ENCODE data around the gene COX17. TPM values are rescaled to one million over a fixed set of nuclear protein-coding genes. Genes with fewer than 3 reads are reported as not detected.

Gene COX17
- total and polyA plus RNA-seq, 2 experiments from 2014 or later: 28.3 to 87.2 TPM

GRCh38 chr3:119664850-119665379, 12.3 kb downstream of the COX17 start:
- no peaks in the 10 kb centered on the region for H3K9me3 ChIP-seq (ENCODE audit: low read depth)
- H3K4me1 ChIP-seq (ENCODE audit: insufficient read depth): peaks cover 37% of the 10 kb centered on the region
- H3K4me2 ChIP-seq: no peak overlapping the region
- no peaks in the 10 kb centered on the region for H3K9me2 ChIP-seq (replicated peaks; ENCODE audit: insufficient read depth)
- 71% methylated on average over 4 of the region's 4 CpGs for WGBS (ENCODE audit: low lambda C conversion rate, missing lambda C conversion rate)
- H3K79me2 ChIP-seq: no peaks in the 10 kb centered on the region
- no peaks in the 10 kb centered on the region for H4K20me1 ChIP-seq (ENCODE audit: insufficient read depth, poor library complexity, severe bottlenecking)
- no peak for TF ChIP-seq EZH2phosphoT487 (IDR thresholded peaks at IDR 0.05; ENCODE audit: low read depth, severe bottlenecking, unreplicated experiment)
- no peak for TF ChIP-seq CTCF (IDR thresholded peaks at IDR 0.05; ENCODE audit: poor library complexity)
- no peak for TF ChIP-seq EZH2 (IDR thresholded peaks at IDR 0.05; ENCODE audit: borderline replicate concordance)
- H2AFZ ChIP-seq: no peak overlapping the region
- peak; percentile 60 for DNase-seq (ENCODE audit: low spot score)
- H3K27ac ChIP-seq: peak overlapping the region; percentile 88
- H3K27me3 ChIP-seq: no peaks in the 10 kb centered on the region
- H3K36me3 ChIP-seq (replicated peaks; ENCODE audit: insufficient read depth, low read depth): no peaks in the 10 kb centered on the region
- no peak overlapping the region for H3K4me3 ChIP-seq

- Histone ChIP-seq H4K20me1 (ENCODE audit: insufficient read depth, poor library complexity, severe bottlenecking) (no peaks in the 10 kb centered on the region), H3K9me3 (ENCODE audit: low read depth) (no peaks in the 10 kb centered on the region), H3K4me1 (ENCODE audit: insufficient read depth) (peaks cover 37% of the 10 kb centered on the region), H3K4me3 (no peak overlapping the region), H3K36me3 (replicated peaks; ENCODE audit: insufficient read depth, low read depth) (no peaks in the 10 kb centered on the region), H3K27ac (peak overlapping the region; percentile 88), H2AFZ (no peak overlapping the region), H3K79me2 (no peaks in the 10 kb centered on the region), H3K4me2 (no peak overlapping the region), H3K9me2 (replicated peaks; ENCODE audit: insufficient read depth) (no peaks in the 10 kb centered on the region), H3K27me3 (no peaks in the 10 kb centered on the region)
- WGBS (ENCODE audit: low lambda C conversion rate, missing lambda C conversion rate): 72% methylated on average over 4 of the region's 4 CpGs
- TF ChIP-seq EZH2phosphoT487 (IDR thresholded peaks at IDR 0.05; ENCODE audit: low read depth, severe bottlenecking, unreplicated experiment): no peak
- TF ChIP-seq CTCF (IDR thresholded peaks at IDR 0.05; ENCODE audit: poor library complexity): no peak
- TF ChIP-seq EZH2 (IDR thresholded peaks at IDR 0.05; ENCODE audit: borderline replicate concordance): no peak
- DNase-seq (ENCODE audit: low spot score): no peak
Measured at GRCh38 chr3:119664370-119664769, 12.8 kb downstream of the COX17 start.

- no peaks in the 10 kb centered on the region for H4K20me1 ChIP-seq (ENCODE audit: insufficient read depth, poor library complexity, severe bottlenecking)
- no peak for DNase-seq (ENCODE audit: low spot score)
- no peaks in the 10 kb centered on the region for H3K9me3 ChIP-seq (ENCODE audit: low read depth)
- TF ChIP-seq CTCF (IDR thresholded peaks at IDR 0.05; ENCODE audit: poor library complexity) (no peak), EZH2 (IDR thresholded peaks at IDR 0.05; ENCODE audit: borderline replicate concordance) (no peak), EZH2phosphoT487 (IDR thresholded peaks at IDR 0.05; ENCODE audit: low read depth, severe bottlenecking, unreplicated experiment) (no peak)
- no peaks in the 10 kb centered on the region for H3K79me2 ChIP-seq
- peak overlapping the region; percentile 88 for H3K27ac ChIP-seq
- no peaks in the 10 kb centered on the region for H3K9me2 ChIP-seq (replicated peaks; ENCODE audit: insufficient read depth)
- no peak overlapping the region for H3K4me2 ChIP-seq
- no peaks in the 10 kb centered on the region for H3K36me3 ChIP-seq (replicated peaks; ENCODE audit: insufficient read depth, low read depth)
- WGBS (ENCODE audit: low lambda C conversion rate, missing lambda C conversion rate): 66% methylated on average over 2 of the region's 2 CpGs
- H2AFZ ChIP-seq: no peak overlapping the region
- H3K27me3 ChIP-seq: no peaks in the 10 kb centered on the region
- no peak overlapping the region for H3K4me3 ChIP-seq
- peaks cover 37% of the 10 kb centered on the region for H3K4me1 ChIP-seq (ENCODE audit: insufficient read depth)
Measured at GRCh38 chr3:119663885-119664284, 13.3 kb downstream of the COX17 start.
